ENCODE results near the gene C18orf63. TPM values are rescaled to one million over a fixed set of nuclear protein-coding genes. Genes with fewer than 3 reads are reported as not detected.

C18orf63 gene
- polyA plus RNA-seq, 1 experiment: not detected

DNA sequence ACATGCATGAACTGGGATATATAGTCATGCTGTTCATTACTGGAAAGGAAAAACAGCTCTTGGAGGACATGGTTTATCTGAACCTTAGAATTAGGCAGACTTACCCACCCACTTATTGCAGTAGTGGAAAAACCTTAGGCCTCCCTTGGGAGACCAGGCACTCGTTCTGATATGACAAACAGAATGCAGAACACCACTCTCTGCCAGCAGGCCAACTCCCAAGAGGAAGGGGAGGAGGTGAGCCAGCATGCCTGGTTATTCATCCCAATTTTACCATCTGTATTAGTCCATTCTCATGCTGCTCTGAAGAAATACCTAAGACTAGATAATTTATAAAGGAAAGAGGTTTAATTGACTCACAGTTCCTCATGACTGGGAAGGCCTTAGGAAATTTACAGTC lies 17.5 kb downstream of the C18orf63 start:
- DNase-seq (ENCODE audit: low read depth, low spot score): no peak
- H3K27me3 ChIP-seq (ENCODE audit: control insufficient read depth, insufficient read depth, low read length): no peaks in the 10 kb centered on the region
- H3K27ac ChIP-seq (ENCODE audit: low read depth, low read length): no peak overlapping the region
- CTCF ChIA-PET: no interaction called here
- no peak overlapping the region for H3K4me3 ChIP-seq (ENCODE audit: low read depth, low read length)
- POLR2A ChIA-PET: no interaction called here
- TF ChIP-seq, protein P1, sequence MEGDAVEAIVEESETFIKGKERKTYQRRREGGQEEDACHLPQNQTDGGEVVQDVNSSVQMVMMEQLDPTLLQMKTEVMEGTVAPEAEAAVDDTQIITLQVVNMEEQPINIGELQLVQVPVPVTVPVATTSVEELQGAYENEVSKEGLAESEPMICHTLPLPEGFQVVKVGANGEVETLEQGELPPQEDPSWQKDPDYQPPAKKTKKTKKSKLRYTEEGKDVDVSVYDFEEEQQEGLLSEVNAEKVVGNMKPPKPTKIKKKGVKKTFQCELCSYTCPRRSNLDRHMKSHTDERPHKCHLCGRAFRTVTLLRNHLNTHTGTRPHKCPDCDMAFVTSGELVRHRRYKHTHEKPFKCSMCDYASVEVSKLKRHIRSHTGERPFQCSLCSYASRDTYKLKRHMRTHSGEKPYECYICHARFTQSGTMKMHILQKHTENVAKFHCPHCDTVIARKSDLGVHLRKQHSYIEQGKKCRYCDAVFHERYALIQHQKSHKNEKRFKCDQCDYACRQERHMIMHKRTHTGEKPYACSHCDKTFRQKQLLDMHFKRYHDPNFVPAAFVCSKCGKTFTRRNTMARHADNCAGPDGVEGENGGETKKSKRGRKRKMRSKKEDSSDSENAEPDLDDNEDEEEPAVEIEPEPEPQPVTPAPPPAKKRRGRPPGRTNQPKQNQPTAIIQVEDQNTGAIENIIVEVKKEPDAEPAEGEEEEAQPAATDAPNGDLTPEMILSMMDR (IDR thresholded peaks at IDR 0.05; ENCODE audit: low read depth, low read length): no peak
- no peaks in the 10 kb centered on the region for H3K9me3 ChIP-seq (ENCODE audit: control insufficient read depth, insufficient read depth, low read length)

DNA sequence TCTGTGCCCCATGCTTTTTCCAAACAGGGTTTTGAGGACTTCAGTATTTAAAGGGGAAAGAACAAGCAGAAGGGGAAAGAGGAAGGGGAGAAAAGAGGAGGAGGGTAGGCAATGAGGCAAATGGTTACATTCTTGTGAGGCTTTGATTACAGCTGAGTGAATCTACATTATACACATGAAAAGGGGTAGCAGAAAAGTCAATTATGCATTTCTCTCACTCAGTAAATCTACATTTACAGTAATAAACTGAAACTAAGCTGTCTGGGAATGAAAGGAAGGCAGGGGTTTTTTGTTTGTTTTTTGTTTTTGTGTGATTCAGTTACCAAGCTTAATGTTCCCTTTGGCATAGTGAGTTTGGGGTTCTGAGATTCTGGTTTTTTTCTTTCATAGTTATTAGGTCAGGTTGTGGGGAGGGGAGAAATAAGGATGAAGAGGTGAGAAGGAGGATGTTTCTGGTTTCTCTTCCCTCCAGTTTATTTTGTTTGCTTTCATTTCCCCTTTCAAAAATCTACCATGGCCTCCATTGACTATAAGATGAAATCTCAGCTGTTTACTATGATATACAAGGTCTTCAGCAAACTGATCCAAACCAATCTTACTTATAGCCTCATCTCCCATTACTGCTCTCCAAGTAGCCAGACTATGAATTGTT lies 18.7 kb downstream of the C18orf63 start:
- DNase-seq (ENCODE audit: low read depth, low spot score): no peak
- H3K9me3 ChIP-seq (ENCODE audit: control insufficient read depth, insufficient read depth, low read length): no peaks in the 10 kb centered on the region
- H3K27ac ChIP-seq (ENCODE audit: low read depth, low read length): no peak overlapping the region
- ChIA-PET CTCF (interaction anchor here (1.3 kb wide), 1 partner anchor 137 kb away, joined by 3 read pairs; no protein-coding TSS in a partner anchor), POLR2A (no interaction called here)
- H3K27me3 ChIP-seq (ENCODE audit: control insufficient read depth, insufficient read depth, low read length): no peaks in the 10 kb centered on the region
- no peak overlapping the region for H3K4me3 ChIP-seq (ENCODE audit: low read depth, low read length)
- TF ChIP-seq, protein P1 (IDR thresholded peaks at IDR 0.05; ENCODE audit: low read depth, low read length): no peak

- no peak overlapping the region for H3K27ac ChIP-seq (ENCODE audit: low read depth, low read length)
- DNase-seq (ENCODE audit: low read depth, low spot score): no peak
- TF ChIP-seq, protein P1 (IDR thresholded peaks at IDR 0.05; ENCODE audit: low read depth, low read length): no peak
- H3K9me3 ChIP-seq (ENCODE audit: control insufficient read depth, insufficient read depth, low read length): no peaks in the 10 kb centered on the region
- H3K4me3 ChIP-seq (ENCODE audit: low read depth, low read length): no peak overlapping the region
- POLR2A ChIA-PET: no interaction called here
- CTCF ChIA-PET: no interaction called here
- no peaks in the 10 kb centered on the region for H3K27me3 ChIP-seq (ENCODE audit: control insufficient read depth, insufficient read depth, low read length)
Measured at GRCh38 chr18:74336656-74337055, 21.0 kb downstream of the C18orf63 start.

- H3K4me3 ChIP-seq (ENCODE audit: low read depth, low read length): no peak overlapping the region
- CTCF ChIA-PET: interaction anchor here (3.1 kb wide), 1 partner anchor 140 kb away, joined by 11 read pairs; no protein-coding TSS in a partner anchor
- no peak for DNase-seq (ENCODE audit: low read depth, low spot score)
- POLR2A ChIA-PET: no interaction called here
- TF ChIP-seq, protein P1 (IDR thresholded peaks at IDR 0.05; ENCODE audit: low read depth, low read length): no peak
- H3K27ac ChIP-seq (ENCODE audit: low read depth, low read length): no peak overlapping the region
- no peaks in the 10 kb centered on the region for H3K9me3 ChIP-seq (ENCODE audit: control insufficient read depth, insufficient read depth, low read length)
- no peaks in the 10 kb centered on the region for H3K27me3 ChIP-seq (ENCODE audit: control insufficient read depth, insufficient read depth, low read length)
Measured at GRCh38 chr18:74337155-74337911, 21.7 kb downstream of the C18orf63 start.

DNA sequence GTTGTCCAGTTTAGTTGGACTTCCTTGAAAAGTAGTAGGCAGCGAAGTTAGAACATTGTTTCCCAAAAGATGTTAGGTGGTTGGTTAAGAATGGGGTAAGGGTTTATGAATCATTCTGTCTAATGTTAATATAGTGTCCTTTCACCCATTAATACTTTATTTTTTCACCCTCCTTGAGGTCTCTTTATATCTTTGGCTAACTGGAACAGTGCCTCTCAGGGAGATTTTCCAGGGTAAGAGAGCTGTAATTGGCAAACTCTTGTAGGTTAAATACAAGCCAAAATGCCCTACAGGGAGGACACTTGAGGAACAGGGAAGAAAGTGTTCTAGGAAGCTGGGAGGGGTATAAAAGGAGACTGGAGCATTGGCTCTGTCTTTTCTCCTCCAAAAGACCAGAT lies 22.3 kb downstream of the C18orf63 start:
- no peak for DNase-seq (ENCODE audit: low read depth, low spot score)
- H3K4me3 ChIP-seq (ENCODE audit: low read depth, low read length): no peak overlapping the region
- no peak overlapping the region for H3K27ac ChIP-seq (ENCODE audit: low read depth, low read length)
- TF ChIP-seq, protein P1 (IDR thresholded peaks at IDR 0.05; ENCODE audit: low read depth, low read length): no peak
- H3K27me3 ChIP-seq (ENCODE audit: control insufficient read depth, insufficient read depth, low read length): no peaks in the 10 kb centered on the region
- H3K9me3 ChIP-seq (ENCODE audit: control insufficient read depth, insufficient read depth, low read length): no peaks in the 10 kb centered on the region
- ChIA-PET CTCF (interaction anchor here (1.4 to 3.1 kb wide), 2 partner anchors 16 to 141 kb away, joined by 4 to 11 read pairs; no protein-coding TSS in a partner anchor), POLR2A (no interaction called here)

All from AG04450 (cell line).